ENCODE data around the gene CBX7.

- TF ChIP-seq CTCF (IDR thresholded peaks at IDR 0.05) (no peak), POLR2A (IDR thresholded peaks at IDR 0.05) (no peak)
Observed at GRCh38 chr22:39184586-39185577, 32.4 kb upstream of the CBX7 start.
